OCI-LY7 (cell line): Measurements from ENCODE around the gene ZMIZ2. TPM values are rescaled to one million over a fixed set of nuclear protein-coding genes. Genes with fewer than 3 reads are reported as not detected.

Source experiments
- BruUV-seq: library from RNA; stranded (reverse); fragments of 400-500 nt; replicated peaks from 2 replicates; lab custom pipeline; 2021; lab: Mats Ljungman, UMichigan
- CTCF ChIA-PET: fragments of 300-600 bp; sonication (Branson Sonifier 250); formaldehyde crosslinking; loops from one replicate; lab custom pipeline; 2022; ENCODE audit warnings: antibody characterized with exemption; ENCODE audit not compliant: unreplicated experiment; lab: Charles Lee
- POLR2A ChIA-PET: fragments of 300-600 bp; sonication (Branson Sonifier 250); formaldehyde crosslinking; loops from one replicate; lab custom pipeline; 2022; ENCODE audit warnings: antibody characterized with exemption; lab: Charles Lee
- DNase-seq: peaks from one replicate; pipeline ENCODE4 v3.0.0-alpha.2; 2015; ENCODE audit warnings: low spot score
- H2AFZ ChIP-seq: fragments of 200-600 bp; sonication (generic), shearing (Covaris generic); 2 replicates; pipeline ENCODE4 v1.6.1; 2014; ENCODE audit warnings: mild to moderate bottlenecking, antibody characterized with exemption, low read length, moderate library complexity
- H3K27ac ChIP-seq: fragments of 200-600 bp; sonication (generic); 2 replicates; pipeline ENCODE4 v1.5.1; 2014; ENCODE audit warnings: mixed run types, low read depth, mild to moderate bottlenecking, moderate library complexity, low read length, inconsistent platforms; ENCODE audit not compliant: poor library complexity, severe bottlenecking
- H3K36me3 ChIP-seq: fragments of 200-600 bp; sonication (generic); 2 replicates; pipeline ENCODE4 v1.6.1; 2014; ENCODE audit warnings: mild to moderate bottlenecking, antibody characterized with exemption, low read length, moderate library complexity, mixed read lengths; ENCODE audit not compliant: insufficient read depth
- H3K4me1 ChIP-seq: fragments of 200-600 bp; sonication (generic); 2 replicates; pipeline ENCODE4 v1.5.1; 2014; ENCODE audit warnings: mild to moderate bottlenecking, low read length; ENCODE audit not compliant: insufficient read depth, poor library complexity, severe bottlenecking
- H3K4me2 ChIP-seq: fragments of 200-600 bp; sonication (generic); 2 replicates; pipeline ENCODE4 v1.6.1; 2014; ENCODE audit warnings: mild to moderate bottlenecking, low read length
- H3K4me3 ChIP-seq: fragments of 200-600 bp; sonication (generic); 2 replicates; pipeline ENCODE4 v1.5.1; 2014; ENCODE audit warnings: mild to moderate bottlenecking, low read depth, low read length; ENCODE audit not compliant: poor library complexity, severe bottlenecking
- H3K79me2 ChIP-seq: fragments of 200-600 bp; sonication (generic); 2 replicates; pipeline ENCODE4 v1.6.1; 2016; ENCODE audit warnings: low read depth, mild to moderate bottlenecking, low read length, moderate library complexity, mixed read lengths; ENCODE audit not compliant: insufficient read depth
- H3K9me2 ChIP-seq: fragments of 200-600 bp; sonication (generic); 2 replicates; pipeline ENCODE4 v1.6.1; 2016; ENCODE audit warnings: mild to moderate bottlenecking, low read length, mixed read lengths; ENCODE audit not compliant: insufficient read depth
- H3K9me3 ChIP-seq: fragments of 200-600 bp; sonication (generic); 2 replicates; pipeline ENCODE4 v1.6.1; 2014; ENCODE audit warnings: mild to moderate bottlenecking, mixed run types, low read length, mixed read lengths
- H4K20me1 ChIP-seq: fragments of 200-600 bp; sonication (generic); 2 replicates; pipeline ENCODE4 v1.6.1; 2014; ENCODE audit warnings: mild to moderate bottlenecking, antibody characterized with exemption, low read length, moderate library complexity, mixed read lengths; ENCODE audit not compliant: insufficient read depth
- CTCF ChIP-seq: fragments of 200-600 bp; sonication (generic); conservative IDR thresholded peaks from 2 replicates; pipeline ENCODE4 v1.5.1; 2014; ENCODE audit warnings: mild to moderate bottlenecking, antibody characterized with exemption, low read length, moderate library complexity, mixed read lengths
- EZH2phosphoT487 ChIP-seq: fragments of 200-600 bp; sonication (generic); IDR thresholded peaks from 2 replicates; pipeline ENCODE4 v1.6.1; 2018; ENCODE audit warnings: low read depth, borderline replicate concordance, mild to moderate bottlenecking, mixed run types, antibody characterized with exemption, low read length, moderate library complexity, mixed read lengths
- intact Hi-C: fragments of 100-400 bp; cut with micrococcal nuclease; formaldehyde crosslinking; loops from one replicate; pipeline ENCODE4 v1.10.0; 2022; ENCODE audit not compliant: unreplicated experiment
- total RNA-seq, 2 experiments: library from RNA; depleted of rRNA in 1 of 2; stranded (reverse); fragments of >200 nt in 1 of 2; shearing (Covaris generic) in 1 of 2; gene quantifications; 2 replicates each; pipeline ENCODE4 v1.2.3, GENCODE V29; 2014 to 2022

ZMIZ2 gene
- total RNA-seq, 2 experiments from 2014 or later = 17.2 to 79.7 TPM

- TF ChIP-seq EZH2phosphoT487 = no peak
- TF ChIP-seq CTCF = no peak
- H3K79me2 ChIP-seq = no peaks in the 10 kb centered on the region
- intact Hi-C loops = no loop called here
- POLR2A ChIA-PET = interaction anchor here (0.6 to 0.7 kb wide), 2 partner anchors 121 to 202 kb away, joined by 3 read pairs; no protein-coding TSS in a partner anchor
- no peaks in the 10 kb centered on the region for H4K20me1 ChIP-seq
- H3K9me2 ChIP-seq = no peaks in the 10 kb centered on the region
- no TSS peak for BruUV-seq
- no peak overlapping the region for H3K4me3 ChIP-seq
- H3K36me3 ChIP-seq = peaks cover 65% of the 10 kb centered on the region
- no peak overlapping the region for H3K27ac ChIP-seq
- no peaks in the 10 kb centered on the region for H3K9me3 ChIP-seq
- CTCF ChIA-PET = no interaction called here
- no peak overlapping the region for H3K4me2 ChIP-seq
- no peak overlapping the region for H2AFZ ChIP-seq
- no peak for DNase-seq
- H3K4me1 ChIP-seq = no peaks in the 10 kb centered on the region
These were observed 44.7 kb upstream of the ZMIZ2 start for GRCh38 chr7:44703921-44704320.

- CTCF ChIA-PET = no interaction called here
- intact Hi-C loops = no loop called here
These were observed 43.2 kb upstream of the ZMIZ2 start for GRCh38 chr7:44705434-44705833.

More at GRCh38 chr7:44705434-44705833, 43.2 kb upstream of the ZMIZ2 start:
- POLR2A ChIA-PET = no interaction called here
- Histone ChIP-seq H3K4me3 (no peak overlapping the region), H3K4me1 (no peaks in the 10 kb centered on the region), H3K4me2 (no peak overlapping the region), H3K36me3 (peaks cover 58% of the 10 kb centered on the region), H3K27ac (no peak overlapping the region), H3K9me2 (no peaks in the 10 kb centered on the region), H4K20me1 (no peaks in the 10 kb centered on the region), H3K9me3 (no peaks in the 10 kb centered on the region), H2AFZ (no peak overlapping the region), H3K79me2 (no peaks in the 10 kb centered on the region)
- TF ChIP-seq EZH2phosphoT487 (no peak), CTCF (no peak)
- BruUV-seq = no TSS peak
- DNase-seq = no peak
